ENCODE measurements around the gene FASTK.

GRCh38 chr7:151057989-151058780 lies 22.4 kb downstream of the FASTK start:
- TF ChIP-seq CTCF (IDR thresholded peaks at IDR 0.05; ENCODE audit: insufficient read depth, low read depth, low read length) (no peak), EZH2 (IDR thresholded peaks at IDR 0.05; ENCODE audit: insufficient read depth, low read length) (no peak)

All from astrocyte (in vitro differentiated cells and primary cell).